Measurements from ENCODE around the gene RGS17.

DNA sequence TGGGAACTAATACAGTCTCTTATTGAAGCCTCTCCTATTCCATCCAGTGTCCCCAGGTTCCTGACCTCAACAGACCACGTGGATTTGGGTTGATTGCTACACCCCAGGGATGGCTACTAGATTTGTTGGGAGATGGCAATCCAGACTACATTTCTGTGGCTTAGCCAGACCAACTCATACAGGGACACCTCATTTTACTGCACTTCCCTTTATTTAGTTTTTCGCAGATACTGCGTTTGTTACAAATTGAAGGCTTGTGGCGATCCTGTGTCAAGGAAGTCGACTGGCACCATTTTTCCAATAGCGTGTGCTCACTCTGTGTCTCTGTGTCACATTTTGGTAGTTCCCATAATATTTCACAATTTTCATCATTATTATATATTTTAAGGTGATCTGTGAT is 118.2 kb downstream of the RGS17 start:
- TF ChIP-seq, protein P1, sequence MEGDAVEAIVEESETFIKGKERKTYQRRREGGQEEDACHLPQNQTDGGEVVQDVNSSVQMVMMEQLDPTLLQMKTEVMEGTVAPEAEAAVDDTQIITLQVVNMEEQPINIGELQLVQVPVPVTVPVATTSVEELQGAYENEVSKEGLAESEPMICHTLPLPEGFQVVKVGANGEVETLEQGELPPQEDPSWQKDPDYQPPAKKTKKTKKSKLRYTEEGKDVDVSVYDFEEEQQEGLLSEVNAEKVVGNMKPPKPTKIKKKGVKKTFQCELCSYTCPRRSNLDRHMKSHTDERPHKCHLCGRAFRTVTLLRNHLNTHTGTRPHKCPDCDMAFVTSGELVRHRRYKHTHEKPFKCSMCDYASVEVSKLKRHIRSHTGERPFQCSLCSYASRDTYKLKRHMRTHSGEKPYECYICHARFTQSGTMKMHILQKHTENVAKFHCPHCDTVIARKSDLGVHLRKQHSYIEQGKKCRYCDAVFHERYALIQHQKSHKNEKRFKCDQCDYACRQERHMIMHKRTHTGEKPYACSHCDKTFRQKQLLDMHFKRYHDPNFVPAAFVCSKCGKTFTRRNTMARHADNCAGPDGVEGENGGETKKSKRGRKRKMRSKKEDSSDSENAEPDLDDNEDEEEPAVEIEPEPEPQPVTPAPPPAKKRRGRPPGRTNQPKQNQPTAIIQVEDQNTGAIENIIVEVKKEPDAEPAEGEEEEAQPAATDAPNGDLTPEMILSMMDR (IDR thresholded peaks at IDR 0.05 in 2 of 3, conservative IDR thresholded peaks at IDR 0.05 in 1 of 3; ENCODE audit: control insufficient read depth in 2 of 3, extremely low read depth in 1 of 3, insufficient read depth in 1 of 3, low read depth in 3 of 3, low read length in 3 of 3) = no peak
- TF ChIP-seq GATAD2B (conservative IDR thresholded peaks at IDR 0.05; ENCODE audit: low read depth) (no peak), SRF (IDR thresholded peaks at IDR 0.05; ENCODE audit: low read depth in 2 of 2, low read length in 2 of 2) (no peak)
- TF ChIP-seq, protein P2, sequence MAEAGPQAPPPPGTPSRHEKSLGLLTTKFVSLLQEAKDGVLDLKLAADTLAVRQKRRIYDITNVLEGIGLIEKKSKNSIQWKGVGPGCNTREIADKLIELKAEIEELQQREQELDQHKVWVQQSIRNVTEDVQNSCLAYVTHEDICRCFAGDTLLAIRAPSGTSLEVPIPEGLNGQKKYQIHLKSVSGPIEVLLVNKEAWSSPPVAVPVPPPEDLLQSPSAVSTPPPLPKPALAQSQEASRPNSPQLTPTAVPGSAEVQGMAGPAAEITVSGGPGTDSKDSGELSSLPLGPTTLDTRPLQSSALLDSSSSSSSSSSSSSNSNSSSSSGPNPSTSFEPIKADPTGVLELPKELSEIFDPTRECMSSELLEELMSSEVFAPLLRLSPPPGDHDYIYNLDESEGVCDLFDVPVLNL (IDR thresholded peaks at IDR 0.05; ENCODE audit: low read depth, low read length) = no peak
- TF ChIP-seq, protein P3, sequence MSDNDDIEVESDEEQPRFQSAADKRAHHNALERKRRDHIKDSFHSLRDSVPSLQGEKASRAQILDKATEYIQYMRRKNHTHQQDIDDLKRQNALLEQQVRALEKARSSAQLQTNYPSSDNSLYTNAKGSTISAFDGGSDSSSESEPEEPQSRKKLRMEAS (IDR thresholded peaks at IDR 0.05; ENCODE audit: low read depth, low read length) = no peak
